GM23338 (cell line): ENCODE data around the gene FAM120AOS. TPM values are rescaled to one million over a fixed set of nuclear protein-coding genes. Genes with fewer than 3 reads are reported as not detected.

ENCODE experiments used
- ATAC-seq: fragments of 200-7000 bp; cut with Tn5 transposase; 3 replicates; pipeline ENCODE4 v1.9.1; 2020
- DNase-seq: peaks from one replicate; pipeline ENCODE4 v3.0.0-alpha.2; 2015; ENCODE audit warnings: low spot score
- H2AFZ ChIP-seq: fragments of 200-600 bp; sonication (generic); 2 replicates; pipeline ENCODE4 v1.8.0; 2016; ENCODE audit warnings: antibody characterized with exemption, mild to moderate bottlenecking, moderate library complexity
- H3F3A ChIP-seq: fragments of 200-600 bp; sonication (generic); replicated peaks from 2 replicates; pipeline ENCODE4 v1.8.0; 2017; ENCODE audit warnings: antibody characterized with exemption, mixed run types, low read depth
- H3K27ac ChIP-seq: fragments of 200-600 bp; sonication (generic); 2 replicates; pipeline ENCODE4 v1.6.1; 2016; ENCODE audit warnings: low read depth
- H3K27me3 ChIP-seq: fragments of 200-600 bp; sonication (generic); 2 replicates; pipeline ENCODE4 v1.8.0; 2016; ENCODE audit warnings: mild to moderate bottlenecking, mixed run types, moderate library complexity; ENCODE audit not compliant: insufficient read depth
- H3K36me3 ChIP-seq: fragments of 200-600 bp; sonication (generic); 2 replicates; pipeline ENCODE4 v1.8.0; 2016; ENCODE audit warnings: mild to moderate bottlenecking; ENCODE audit not compliant: insufficient read depth
- H3K4me1 ChIP-seq: fragments of 200-600 bp; sonication (generic); 2 replicates; pipeline ENCODE4 v1.8.0; 2016; ENCODE audit warnings: mild to moderate bottlenecking, moderate library complexity; ENCODE audit not compliant: insufficient read depth
- H3K4me2 ChIP-seq: fragments of 200-600 bp; sonication (generic); 2 replicates; pipeline ENCODE4 v1.7.1; 2017; ENCODE audit warnings: mixed run types
- H3K4me3 ChIP-seq: fragments of 200-600 bp; sonication (generic); 2 replicates; pipeline ENCODE4 v1.6.1; 2016; ENCODE audit warnings: mixed run types
- H3K79me2 ChIP-seq: fragments of 200-600 bp; sonication (generic); replicated peaks from 2 replicates; pipeline ENCODE4 v1.8.0; 2017; ENCODE audit warnings: mild to moderate bottlenecking; ENCODE audit not compliant: insufficient read depth
- H3K9me2 ChIP-seq: fragments of 200-600 bp; sonication (generic); 2 replicates; pipeline ENCODE4 v1.8.0; 2017; ENCODE audit not compliant: insufficient read depth
- H4K20me1 ChIP-seq: fragments of 200-600 bp; sonication (generic); replicated peaks from 2 replicates; pipeline ENCODE4 v1.8.0; 2017; ENCODE audit warnings: mild to moderate bottlenecking; ENCODE audit not compliant: insufficient read depth
- H3K27ac Mint-ChIP-seq: 2 replicates; pipeline ENCODE4 v1.8.0; 2020; ENCODE audit warnings: inconsistent platforms, mild to moderate bottlenecking, moderate library complexity, mixed read lengths
- H3K27me3 Mint-ChIP-seq: 3 replicates; pipeline ENCODE4 v1.8.0; 2022; ENCODE audit warnings: low read depth, mild to moderate bottlenecking, moderate library complexity, mixed read lengths, inconsistent platforms; ENCODE audit not compliant: insufficient read depth, poor library complexity
- H3K36me3 Mint-ChIP-seq: 3 replicates; pipeline ENCODE4 v1.8.0; 2021; ENCODE audit warnings: low read depth, mild to moderate bottlenecking, inconsistent platforms, moderate library complexity, mixed read lengths
- H3K4me1 Mint-ChIP-seq: 3 replicates; pipeline ENCODE4 v1.8.0; 2020; ENCODE audit warnings: mild to moderate bottlenecking, inconsistent platforms, mixed read lengths
- H3K4me3 Mint-ChIP-seq: 3 replicates; pipeline ENCODE4 v1.8.0; 2021; ENCODE audit warnings: moderate library complexity, mild to moderate bottlenecking, inconsistent platforms, mixed read lengths
- H3K9me3 Mint-ChIP-seq: 3 replicates; pipeline ENCODE4 v1.8.0; 2020; ENCODE audit warnings: moderate library complexity, mild to moderate bottlenecking, inconsistent platforms, mixed read lengths
- CREB1 ChIP-seq: fragments of 250-450 bp; sonication (Bioruptor Pico); IDR thresholded peaks from 2 replicates; pipeline ENCODE4 v1.5.0; 2020; ENCODE audit warnings: low read depth, mild to moderate bottlenecking, moderate library complexity
- CTCF ChIP-seq, 2 experiments: fragments of 200-600 bp in 1 of 2; sonication (generic) in 1 of 2; conservative IDR thresholded peaks; 2 replicates each; pipeline versions ENCODE4 v1.5.1 to v1.6.1; 2016 to 2017; ENCODE audit warnings: antibody characterized with exemption in 2 of 2, low read depth in 2 of 2, mild to moderate bottlenecking in 2 of 2, moderate library complexity in 1 of 2
- ETS1 ChIP-seq: IDR thresholded peaks from 2 replicates; pipeline ENCODE4 v1.6.1; 2016; ENCODE audit warnings: antibody characterized with exemption
- EZH2 ChIP-seq: fragments of 200-600 bp; sonication (generic); IDR thresholded peaks from one replicate; pipeline ENCODE4 v1.8.0; 2017; ENCODE audit warnings: antibody characterized with exemption, mild to moderate bottlenecking, low read depth; ENCODE audit not compliant: unreplicated experiment
- EZH2phosphoT487 ChIP-seq: fragments of 200-600 bp; sonication (generic); IDR thresholded peaks from one replicate; pipeline ENCODE4 v1.8.1; 2018; ENCODE audit warnings: antibody characterized with exemption; ENCODE audit not compliant: unreplicated experiment
- JUNB ChIP-seq: IDR thresholded peaks from one replicate; pipeline ENCODE4 v1.6.1; 2016; ENCODE audit warnings: antibody characterized with exemption; ENCODE audit not compliant: unreplicated experiment
- NANOG ChIP-seq: IDR thresholded peaks from 2 replicates; pipeline ENCODE4 v1.6.1; 2016; ENCODE audit warnings: antibody characterized with exemption, borderline replicate concordance
- POLR2AphosphoS5 ChIP-seq: IDR thresholded peaks from 2 replicates; pipeline ENCODE4 v1.6.1; 2016; ENCODE audit warnings: antibody characterized with exemption, low read depth
- REST ChIP-seq: IDR thresholded peaks from one replicate; pipeline ENCODE4 v1.6.1; 2018; ENCODE audit warnings: antibody characterized with exemption; ENCODE audit not compliant: unreplicated experiment
- STAT1 ChIP-seq: IDR thresholded peaks from one replicate; pipeline ENCODE4 v1.6.1; 2016; ENCODE audit warnings: antibody characterized with exemption; ENCODE audit not compliant: unreplicated experiment
- ZNF114 ChIP-seq: fragments of 250-450 bp; sonication (Bioruptor Pico); IDR thresholded peaks from 2 replicates; pipeline ENCODE4 v1.5.0; 2020; ENCODE audit warnings: mild to moderate bottlenecking, moderate library complexity
- ZNF331 ChIP-seq: fragments of 250-450 bp; sonication (Bioruptor Pico); IDR thresholded peaks from 2 replicates; pipeline ENCODE4 v1.5.0; 2020; ENCODE audit warnings: low read depth, mild to moderate bottlenecking, moderate library complexity
- ZNF462 ChIP-seq: fragments of 250-450 bp; sonication (Bioruptor Pico); IDR thresholded peaks from 2 replicates; pipeline ENCODE4 v1.5.0; 2020; ENCODE audit warnings: mild to moderate bottlenecking, moderate library complexity
- polyA plus RNA-seq: library from polyadenylated mRNA; unstranded; fragments of >200 nt; fragmentation: Nextera tagmentation; extraction: Ambion mirVana; gene quantifications from 2 replicates; pipeline ENCODE4 v1.2.1, GENCODE V29; 2016
- total RNA-seq: library from RNA; depleted of rRNA; stranded (reverse); fragments of >200 nt; shearing (Covaris generic); gene quantifications from 2 replicates; pipeline ENCODE4 v1.2.3, GENCODE V29; 2014

Gene FAM120AOS
- total and polyA plus RNA-seq, 2 experiments from 2014 or later, result 31.5 to 40.4 TPM

- peaks cover 45% of the 10 kb centered on the region for H3K79me2 ChIP-seq
- peaks cover 53% of the 10 kb centered on the region for H3K36me3 Mint-ChIP-seq
- H3K4me3 Mint-ChIP-seq, result no peak overlapping the region
- H3K27ac ChIP-seq, result no peak overlapping the region
- no peak overlapping the region for H3K4me3 ChIP-seq
- H3K36me3 ChIP-seq, result peaks cover 27% of the 10 kb centered on the region
- TF ChIP-seq STAT1 (no peak), REST (no peak), CTCF (conservative IDR thresholded peaks at IDR 0.05; ENCODE audit: low read depth in 2 of 2) (no peak), ZNF114 (CRISPR knock-in tag) (no peak), JUNB (no peak), POLR2AphosphoS5 (no peak), ZNF331 (CRISPR knock-in tag) (no peak), EZH2phosphoT487 (no peak), NANOG (no peak), EZH2 (no peak), ZNF462 (CRISPR knock-in tag) (no peak), CREB1 (CRISPR knock-in tag) (no peak), ETS1 (no peak)
- H3K4me1 Mint-ChIP-seq, result no peaks in the 10 kb centered on the region
- peaks cover 2% of the 10 kb centered on the region for H3K27me3 Mint-ChIP-seq
- no peak overlapping the region for H3K4me2 ChIP-seq
- DNase-seq (no peak), ATAC-seq (no peak)
- H3K4me1 ChIP-seq, result no peaks in the 10 kb centered on the region
- no peaks in the 10 kb centered on the region for H3F3A ChIP-seq
- H3K27me3 ChIP-seq, result no peaks in the 10 kb centered on the region
- no peaks in the 10 kb centered on the region for H3K9me3 Mint-ChIP-seq
- peaks cover 23% of the 10 kb centered on the region; the same call in 1 of the 2 replicates for H4K20me1 ChIP-seq
- H3K9me2 ChIP-seq, result no peaks in the 10 kb centered on the region
- no peak overlapping the region; the same call in 1 of the 2 replicates for H3K27ac Mint-ChIP-seq
- H2AFZ ChIP-seq, result no peak overlapping the region
Measured at GRCh38 chr9:93500571-93501298, 47.4 kb upstream of the FAM120AOS start.
